Activated effector memory CD4-positive, alpha-beta T cell treated with anti-CD3 and anti-CD28 coated beads, Interleukin-2, amount 50 U/mL, for 16 hours (primary cell): Measurements from ENCODE around the gene PPP4R1.
A peak's percentile ranks its signal among the peaks of the same experiment; 100 is the strongest.
"Not testable (repeated sequence)": the region's sequence is repeated elsewhere in the genome, so short reads cannot be mapped to it uniquely, and the experiment has no call there.

Experiments
- DNase-seq: peaks from one replicate; pipeline ENCODE4 v3.0.0-alpha.2; 2020

The PPP4R1 gene

GRCh38 chr18:9627642-9628041, 13.3 kb upstream of the PPP4R1 start:
- DNase-seq, result no peak

- DNase-seq, result no peak
Observed at GRCh38 chr18:9619990-9620389, 5.6 kb upstream of the PPP4R1 start.

GRCh38 chr18:9619545-9619944, 5.2 kb upstream of the PPP4R1 start:
- DNase-seq, result no peak

GRCh38 chr18:9619056-9619455, 4.7 kb upstream of the PPP4R1 start:
- no peak for DNase-seq

- DNase-seq, result no peak
Observed at GRCh38 chr18:9617006-9617542, 2.7 kb upstream of the PPP4R1 start.

- DNase-seq, result no peak
Observed at GRCh38 chr18:9616049-9616448, 1.7 kb upstream of the PPP4R1 start.

GRCh38 chr18:9615280-9615797, 980 bp upstream of the PPP4R1 start:
- no peak for DNase-seq

- DNase-seq, result peak; percentile 79
Observed at GRCh38 chr18:9613550-9614400, 584 bp downstream of the PPP4R1 start.

GRCh38 chr18:9612977-9613376, 1.4 kb downstream of the PPP4R1 start:
- DNase-seq, result no peak

GRCh38 chr18:9612215-9612830, 2.0 kb downstream of the PPP4R1 start:
- DNase-seq, result peak; percentile 71

GRCh38 chr18:9609190-9609589, 5.2 kb downstream of the PPP4R1 start:
- DNase-seq, result no peak

GRCh38 chr18:9608728-9609127, 5.6 kb downstream of the PPP4R1 start:
- DNase-seq, result no peak

- DNase-seq, result no peak
Observed at GRCh38 chr18:9608298-9608697, 6.1 kb downstream of the PPP4R1 start.

GRCh38 chr18:9607111-9607510, 7.2 kb downstream of the PPP4R1 start:
- not testable (repeated sequence) for DNase-seq

GRCh38 chr18:9606039-9606438, 8.3 kb downstream of the PPP4R1 start:
- DNase-seq, result no peak

- no peak for DNase-seq
Observed at GRCh38 chr18:9604348-9604747, 10.0 kb downstream of the PPP4R1 start.

- no peak for DNase-seq
Observed at GRCh38 chr18:9599328-9599727, 15.0 kb downstream of the PPP4R1 start.

GRCh38 chr18:9597609-9598008, 16.8 kb downstream of the PPP4R1 start:
- no peak for DNase-seq

- no peak for DNase-seq
Observed at GRCh38 chr18:9596843-9597526, 17.4 kb downstream of the PPP4R1 start.

- DNase-seq, result no peak
Observed at GRCh38 chr18:9596226-9596625, 18.1 kb downstream of the PPP4R1 start.

GRCh38 chr18:9594823-9595596, 19.3 kb downstream of the PPP4R1 start:
- no peak for DNase-seq

- no peak for DNase-seq
Observed at GRCh38 chr18:9587924-9588323, 26.4 kb downstream of the PPP4R1 start.

GRCh38 chr18:9586814-9587213, 27.5 kb downstream of the PPP4R1 start:
- DNase-seq, result no peak
